B cell (primary cell): ENCODE results near the gene TNFSF12.

ENCODE experiments used
- CTCF ChIP-seq: fragments of 200-600 bp; IDR thresholded peaks from one replicate; pipeline ENCODE4 v1.8.0; 2022; ENCODE audit warnings: antibody characterized with exemption, mild to moderate bottlenecking
- EZH2 ChIP-seq: IDR thresholded peaks from 2 replicates; pipeline ENCODE4 v1.6.1; 2012; ENCODE audit warnings: borderline replicate concordance, low read depth, mild to moderate bottlenecking, moderate library complexity, low read length; ENCODE audit not compliant: insufficient read depth, poor library complexity, severe bottlenecking

GRCh38 chr17:7559320-7560171 lies 10.7 kb downstream of the TNFSF12 start:
- TF ChIP-seq CTCF, result no peak
- TF ChIP-seq EZH2, result no peak
